Trophoblast cell (in vitro differentiated cells and primary cell): ENCODE data around the gene C9orf40.

ENCODE experiments used
- DNase-seq, 2 donors: peaks; one replicate each; pipeline ENCODE4 v3.0.0-alpha.2; 2016
- H2AFZ ChIP-seq: 2 replicates; pipeline ENCODE4 v1.6.1; 2013; ENCODE audit warnings: low read length, moderate library complexity, mild to moderate bottlenecking; ENCODE audit not compliant: insufficient read depth, poor library complexity
- H2AK5ac ChIP-seq: 2 replicates; pipeline ENCODE4 v1.6.1; 2013; ENCODE audit warnings: mild to moderate bottlenecking, low read length
- H2BK120ac ChIP-seq: 2 replicates; pipeline ENCODE4 v1.6.1; 2013; ENCODE audit warnings: low read length, mild to moderate bottlenecking, moderate library complexity; ENCODE audit not compliant: insufficient read depth, poor library complexity
- H2BK12ac ChIP-seq: 2 replicates; pipeline ENCODE4 v1.6.1; 2013; ENCODE audit warnings: mild to moderate bottlenecking, low read length, moderate library complexity
- H2BK5ac ChIP-seq: 2 replicates; pipeline ENCODE4 v1.6.1; 2013; ENCODE audit warnings: low read length, low read depth, moderate library complexity, mild to moderate bottlenecking; ENCODE audit not compliant: poor library complexity
- H3K14ac ChIP-seq: 2 replicates; pipeline ENCODE4 v1.6.1; 2013; ENCODE audit warnings: mild to moderate bottlenecking, low read length
- H3K18ac ChIP-seq: 2 replicates; pipeline ENCODE4 v1.6.1; 2013; ENCODE audit warnings: mild to moderate bottlenecking, low read length
- H3K23ac ChIP-seq: 2 replicates; pipeline ENCODE4 v1.6.1; 2013; ENCODE audit warnings: low read length
- H3K27ac ChIP-seq: 2 replicates; pipeline ENCODE4 v1.5.1; 2013; ENCODE audit warnings: low read depth, mild to moderate bottlenecking, inconsistent platforms, low read length, moderate library complexity
- H3K27me3 ChIP-seq: 2 replicates; pipeline ENCODE4 v1.6.1; 2013; ENCODE audit warnings: inconsistent platforms, mild to moderate bottlenecking, low read length, moderate library complexity; ENCODE audit not compliant: insufficient read depth
- H3K36me3 ChIP-seq, 2 experiments: 1 replicate in 1 of 2; 2 replicates in 1 of 2; pipeline ENCODE4 v1.6.1; 2013; ENCODE audit warnings: low read length in 2 of 2, mild to moderate bottlenecking in 2 of 2, moderate library complexity in 1 of 2; ENCODE audit not compliant: insufficient read depth in 2 of 2, control insufficient read depth in 1 of 2
- H3K4ac ChIP-seq: 2 replicates; pipeline ENCODE4 v1.6.1; 2013; ENCODE audit warnings: low read depth, mild to moderate bottlenecking, low read length, moderate library complexity
- H3K4me1 ChIP-seq, 2 experiments: 1 replicate in 1 of 2; 2 replicates in 1 of 2; pipeline ENCODE4 v1.6.1; 2013; ENCODE audit warnings: low read length in 2 of 2, mild to moderate bottlenecking in 2 of 2, moderate library complexity in 1 of 2; ENCODE audit not compliant: insufficient read depth in 2 of 2, control insufficient read depth in 1 of 2
- H3K4me2 ChIP-seq: 2 replicates; pipeline ENCODE4 v1.6.1; 2013; ENCODE audit warnings: inconsistent platforms, mild to moderate bottlenecking, low read length, moderate library complexity
- H3K4me3 ChIP-seq: 2 replicates; pipeline ENCODE4 v1.5.1; 2013; ENCODE audit warnings: mild to moderate bottlenecking, low read depth, low read length, inconsistent platforms
- H3K79me1 ChIP-seq: one replicate; pipeline ENCODE4 v1.6.1; 2013; ENCODE audit warnings: low read length
- H3K79me2 ChIP-seq: 2 replicates; pipeline ENCODE4 v1.6.1; 2013; ENCODE audit warnings: low read length, mild to moderate bottlenecking; ENCODE audit not compliant: control insufficient read depth, insufficient read depth, poor library complexity
- H3K9ac ChIP-seq: 2 replicates; pipeline ENCODE4 v1.6.1; 2013; ENCODE audit warnings: mild to moderate bottlenecking, low read length
- H3K9me3 ChIP-seq: 2 replicates; pipeline ENCODE4 v1.6.1; 2013; ENCODE audit warnings: low read depth, mild to moderate bottlenecking, control low read depth, inconsistent platforms, low read length; ENCODE audit not compliant: insufficient read depth
- H4K12ac ChIP-seq: 2 replicates; pipeline ENCODE4 v1.6.1; 2013; ENCODE audit warnings: low read depth, mild to moderate bottlenecking, low read length, moderate library complexity
- H4K8ac ChIP-seq: 2 replicates; pipeline ENCODE4 v1.6.1; 2013; ENCODE audit warnings: low read depth, mild to moderate bottlenecking, low read length, moderate library complexity
- H4K91ac ChIP-seq: one replicate; pipeline ENCODE4 v1.6.1; 2013; ENCODE audit warnings: low read depth, mild to moderate bottlenecking, low read length, moderate library complexity
- WGBS: extraction: QIAGEN DNeasy Blood & Tissue Kit; methylation state at CpG from one replicate; pipeline ENCODE4 v1.1.7; 2013; ENCODE audit warnings: missing lambda C conversion rate; ENCODE audit not compliant: insufficient read length, insufficient coverage; ENCODE audit errors: extremely low coverage; 5-methylcytosine and 5-hydroxymethylcytosine counted together

The C9orf40 gene

GRCh38 chr9:74951107-74951720 is 1.5 kb downstream of the C9orf40 start:
- H2BK5ac ChIP-seq: no peak overlapping the region
- peaks cover 7% of the 10 kb centered on the region for H3K79me2 ChIP-seq
- H3K9ac ChIP-seq: no peak overlapping the region
- no peak overlapping the region for H4K12ac ChIP-seq
- H2AFZ ChIP-seq: no peak overlapping the region
- H3K79me1 ChIP-seq: peaks cover 10% of the 10 kb centered on the region
- H2BK120ac ChIP-seq: no peak overlapping the region
- no peak overlapping the region for H3K4me3 ChIP-seq
- no peak overlapping the region for H2AK5ac ChIP-seq
- no peak overlapping the region for H3K14ac ChIP-seq
- no peak overlapping the region for H4K91ac ChIP-seq
- H3K9me3 ChIP-seq: no peaks in the 10 kb centered on the region
- whole genome bisulfite sequencing: no CpG with 5 or more reads among the region's 21 CpGs
- H3K4ac ChIP-seq: no peak overlapping the region
- H3K18ac ChIP-seq: no peak overlapping the region
- no peak overlapping the region for H4K8ac ChIP-seq
- no peaks in the 10 kb centered on the region for H3K27me3 ChIP-seq
- H3K27ac ChIP-seq: no peak overlapping the region
- H3K36me3 ChIP-seq: no peaks in the 10 kb centered on the region
- H3K23ac ChIP-seq: no peak overlapping the region
- H3K4me2 ChIP-seq: peak overlapping the region; percentile 81
- peaks cover 0 to 2% of the 10 kb centered on the region in 2 experiments for H3K4me1 ChIP-seq
- H2BK12ac ChIP-seq: no peak overlapping the region
- DNase-seq: no peak

GRCh38 chr9:74949859-74950855 is 2.6 kb downstream of the C9orf40 start:
- H3K79me1 ChIP-seq: peaks cover 10% of the 10 kb centered on the region
- no peak overlapping the region for H3K23ac ChIP-seq
- WGBS: no CpG with 5 or more reads among the region's 10 CpGs

GRCh38 chr9:74948937-74949336 is 3.8 kb downstream of the C9orf40 start:
- no peak overlapping the region for H4K8ac ChIP-seq
- no peak for DNase-seq
- no peak overlapping the region for H2BK5ac ChIP-seq
- no peak overlapping the region for H3K4ac ChIP-seq
- no peaks in the 10 kb centered on the region for H3K9me3 ChIP-seq
- no peak overlapping the region for H2AFZ ChIP-seq
- H3K4me2 ChIP-seq: no peak overlapping the region
- no peak overlapping the region for H3K18ac ChIP-seq
- peaks cover 10% of the 10 kb centered on the region for H3K79me1 ChIP-seq
- no peak overlapping the region for H2AK5ac ChIP-seq
- H3K9ac ChIP-seq: no peak overlapping the region
- H3K27ac ChIP-seq: no peak overlapping the region
- H3K79me2 ChIP-seq: peaks cover 7% of the 10 kb centered on the region
- no peak overlapping the region for H4K91ac ChIP-seq
- no peak overlapping the region for H2BK12ac ChIP-seq
- no peaks in the 10 kb centered on the region for H3K36me3 ChIP-seq
- H3K27me3 ChIP-seq: no peaks in the 10 kb centered on the region
- peaks cover 0 to 2% of the 10 kb centered on the region in 2 experiments for H3K4me1 ChIP-seq
- no peak overlapping the region for H3K14ac ChIP-seq
- no CpG with 5 or more reads among the region's 2 CpGs for WGBS
- H2BK120ac ChIP-seq: no peak overlapping the region
- no peak overlapping the region for H3K4me3 ChIP-seq
- no peak overlapping the region for H3K23ac ChIP-seq
- no peak overlapping the region for H4K12ac ChIP-seq

More at GRCh38 chr9:74949859-74950855, 2.6 kb downstream of the C9orf40 start:
- no peaks in the 10 kb centered on the region for H3K9me3 ChIP-seq
- H3K9ac ChIP-seq: no peak overlapping the region
- peaks cover 7% of the 10 kb centered on the region for H3K79me2 ChIP-seq
- H2BK120ac ChIP-seq: no peak overlapping the region
- no peak overlapping the region for H4K8ac ChIP-seq
- H2AK5ac ChIP-seq: no peak overlapping the region
- H3K27me3 ChIP-seq: no peaks in the 10 kb centered on the region
- no peak overlapping the region for H2BK5ac ChIP-seq
- no peak overlapping the region for H3K4me3 ChIP-seq
- no peak overlapping the region for H3K4me2 ChIP-seq
- no peak overlapping the region for H3K27ac ChIP-seq
- no peak overlapping the region for H4K12ac ChIP-seq
- peaks cover 0 to 2% of the 10 kb centered on the region in 2 experiments for H3K4me1 ChIP-seq
- no peak overlapping the region for H4K91ac ChIP-seq
- H3K36me3 ChIP-seq: no peaks in the 10 kb centered on the region
- H2AFZ ChIP-seq: no peak overlapping the region
- no peak overlapping the region for H3K14ac ChIP-seq
- no peak overlapping the region for H3K18ac ChIP-seq
- H2BK12ac ChIP-seq: no peak overlapping the region
- no peak for DNase-seq
- no peak overlapping the region for H3K4ac ChIP-seq

- H3K9ac ChIP-seq: no peak overlapping the region
- H3K79me2 ChIP-seq: peaks cover under 1% of the 10 kb centered on the region
- no peak overlapping the region for H3K4me3 ChIP-seq
These were observed 6.0 kb downstream of the C9orf40 start for GRCh38 chr9:74946686-74947085.

More at GRCh38 chr9:74946686-74947085, 6.0 kb downstream of the C9orf40 start:
- H4K91ac ChIP-seq: no peak overlapping the region
- no peak overlapping the region for H4K8ac ChIP-seq
- H3K36me3 ChIP-seq: no peaks in the 10 kb centered on the region
- no peak overlapping the region for H3K4ac ChIP-seq
- H3K14ac ChIP-seq: no peak overlapping the region
- H4K12ac ChIP-seq: no peak overlapping the region
- H3K27me3 ChIP-seq: no peaks in the 10 kb centered on the region
- H3K23ac ChIP-seq: no peak overlapping the region
- H3K4me1 ChIP-seq: peaks cover 0 to 2% of the 10 kb centered on the region in 2 experiments
- H3K4me2 ChIP-seq: no peak overlapping the region
- no peak overlapping the region for H3K18ac ChIP-seq
- no peak overlapping the region for H3K27ac ChIP-seq
- no peaks in the 10 kb centered on the region for H3K9me3 ChIP-seq
- DNase-seq: no peak
- peaks cover 1% of the 10 kb centered on the region for H3K79me1 ChIP-seq
- no peak overlapping the region for H2BK5ac ChIP-seq
- no peak overlapping the region for H2AK5ac ChIP-seq
- no peak overlapping the region for H2BK12ac ChIP-seq
- H2AFZ ChIP-seq: no peak overlapping the region
- no peak overlapping the region for H2BK120ac ChIP-seq
